ENCODE measurements around the gene GNAI1.
A peak's percentile ranks its signal among the peaks of the same experiment; 100 is the strongest.
"Not testable (repeated sequence)": the region's sequence is repeated elsewhere in the genome, so short reads cannot be mapped to it uniquely, and the experiment has no call there.

GNAI1 gene

DNA sequence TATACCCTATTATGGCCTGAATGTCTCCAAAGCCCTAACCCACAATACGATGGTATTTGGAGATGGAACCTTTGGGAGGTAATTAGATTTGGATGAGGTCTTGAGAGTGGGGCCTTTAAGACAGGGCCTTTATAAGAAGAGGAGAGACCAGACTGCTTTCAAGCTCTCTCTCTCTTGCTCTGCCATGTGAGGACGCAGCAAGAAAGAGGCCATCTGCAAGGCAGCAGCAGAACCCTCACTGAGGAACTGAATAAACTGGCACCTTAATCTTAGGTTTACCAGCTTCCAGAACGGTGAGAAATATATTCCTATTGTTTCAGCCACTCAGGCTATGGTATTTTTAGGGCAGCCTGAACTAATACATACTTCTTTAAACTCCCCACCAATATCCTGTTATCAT lies 2.0 kb upstream of the GNAI1 start:
- no peak for DNase-seq (ENCODE audit: low spot score)

DNA sequence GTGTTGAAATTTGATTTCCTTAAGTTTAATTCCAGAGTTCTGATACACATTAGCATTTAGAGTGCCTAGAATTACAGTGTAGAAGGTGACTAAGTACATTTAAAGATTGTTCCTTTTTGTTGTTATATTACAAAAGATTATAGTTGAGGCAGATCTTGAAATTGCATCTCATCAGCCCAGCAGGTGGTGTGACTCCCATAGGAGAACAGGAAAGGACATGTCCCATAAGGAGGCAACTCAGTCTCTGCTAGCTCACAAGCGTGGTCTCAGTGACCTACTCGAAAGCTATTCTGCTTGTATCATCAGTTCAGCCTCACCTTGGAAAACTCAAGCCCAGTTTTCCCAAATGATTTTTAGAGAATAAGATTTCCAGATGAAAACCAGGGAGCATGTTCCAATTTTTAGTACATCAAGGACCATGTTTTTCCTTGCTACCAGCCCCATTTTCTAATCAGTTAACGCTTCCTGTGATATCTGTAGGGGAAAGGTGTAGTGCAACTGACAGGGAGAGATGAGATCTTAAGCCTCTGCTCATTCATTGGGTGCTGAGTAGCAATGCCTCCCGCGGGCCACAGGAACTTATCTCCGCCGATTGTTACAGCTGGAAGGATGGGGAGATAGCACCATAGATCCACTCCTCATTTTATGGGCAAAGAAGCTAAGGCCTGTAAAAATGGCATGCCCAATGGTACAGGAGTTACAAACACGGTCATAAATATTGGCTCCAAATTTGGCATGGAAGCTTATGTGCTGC lies 1.1 kb upstream of the GNAI1 start:
- peak; percentile 25 for DNase-seq (ENCODE audit: low spot score)

DNA sequence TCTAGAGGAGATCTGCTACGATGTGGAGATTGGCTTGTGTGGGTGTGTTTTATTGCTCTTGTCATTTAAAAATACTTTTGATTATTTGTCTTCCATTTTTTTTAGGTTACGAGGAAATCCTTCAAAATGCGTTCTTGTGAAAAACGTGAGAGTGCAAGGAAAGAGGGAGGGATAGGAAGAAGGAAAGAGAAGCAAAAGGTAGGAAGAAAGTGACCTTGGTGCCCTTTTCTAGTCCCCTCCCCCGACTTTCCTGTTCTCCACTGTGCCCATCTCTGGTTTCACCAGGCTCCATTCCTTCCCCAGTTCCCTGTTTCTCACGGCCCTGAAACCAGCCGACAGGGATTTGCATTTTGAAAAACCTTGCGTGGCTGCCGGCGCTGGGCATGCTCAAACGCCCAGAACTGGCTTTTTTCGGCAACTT lies 506 bp upstream of the GNAI1 start:
- no peak for DNase-seq (ENCODE audit: low spot score)

DNA sequence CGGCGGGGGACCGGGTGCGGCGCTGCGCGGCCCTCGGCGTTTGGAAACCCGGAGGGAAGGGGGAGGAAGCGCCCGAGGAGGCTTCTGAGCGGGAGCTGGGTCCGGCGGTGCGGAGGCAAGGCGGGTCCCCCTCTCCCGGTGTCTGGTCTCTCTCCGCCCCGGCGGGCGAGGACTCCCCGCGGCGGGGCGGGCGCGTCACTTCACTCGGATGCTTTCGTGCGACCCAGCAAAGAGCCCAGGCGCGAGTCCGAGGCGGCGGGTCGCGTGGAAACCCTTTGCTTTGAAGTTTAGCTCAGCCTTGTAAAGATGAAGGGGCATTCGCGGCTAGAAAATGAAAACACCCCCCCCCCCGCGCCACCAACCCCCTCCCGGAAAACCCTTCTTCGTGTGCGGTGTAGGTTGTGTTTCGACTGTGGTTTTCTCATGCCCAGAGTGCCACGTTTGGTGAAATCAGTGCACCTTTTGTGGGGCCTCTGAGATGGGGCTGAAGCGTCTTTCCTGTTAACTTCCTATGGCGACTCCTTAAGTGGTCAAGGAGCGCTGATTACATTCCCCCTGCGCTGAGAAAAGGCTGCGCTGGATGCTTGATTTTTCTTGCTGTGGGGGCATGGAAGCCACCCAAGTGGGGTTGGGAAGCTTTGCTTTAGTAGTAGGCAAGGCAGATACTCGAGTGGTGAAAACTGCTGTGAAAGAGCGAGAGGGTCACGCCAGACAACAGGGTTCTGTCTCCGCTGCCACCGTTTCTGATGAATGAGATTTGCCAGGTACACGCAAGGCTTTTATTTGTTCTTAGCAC lies 876 bp downstream of the GNAI1 start:
- no peak for DNase-seq (ENCODE audit: low spot score)

DNA sequence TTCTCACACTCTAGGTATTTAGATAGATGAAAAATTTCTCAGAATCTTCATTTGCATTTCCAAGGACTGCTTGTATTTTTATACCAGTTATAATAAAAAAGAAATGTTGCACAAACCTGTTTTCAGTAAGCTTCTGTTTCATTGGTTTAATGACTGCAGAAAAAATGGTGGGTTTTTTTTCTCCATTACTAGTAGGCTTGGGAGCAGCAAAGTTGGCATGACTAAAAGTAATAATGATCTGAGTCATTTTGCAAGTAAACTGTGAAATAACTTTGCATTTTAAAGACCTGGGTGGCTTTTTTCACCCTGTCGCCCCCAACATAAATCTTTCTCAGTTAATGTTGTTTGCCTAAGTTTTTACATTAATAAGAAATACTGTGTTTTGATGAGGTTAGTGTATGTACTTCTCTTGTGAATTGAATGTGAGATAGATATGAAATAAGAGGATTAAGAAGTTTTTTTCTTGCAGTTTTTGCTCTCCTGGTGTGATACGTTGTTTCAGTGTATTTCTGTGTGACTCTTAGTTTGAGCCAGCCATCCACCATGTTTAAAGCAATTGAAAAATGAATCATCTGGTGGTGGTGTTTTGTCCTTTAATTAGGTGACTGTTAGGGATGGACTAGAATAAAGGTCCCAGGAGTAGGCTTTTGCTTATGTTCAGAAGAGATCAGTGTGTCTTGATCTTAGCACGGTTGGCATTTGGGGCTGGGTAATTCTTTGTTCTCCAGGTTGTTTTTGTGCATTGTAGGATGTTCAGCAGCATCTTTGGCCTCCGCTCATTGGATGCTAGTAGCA lies 1.8 kb downstream of the GNAI1 start:
- no peak for DNase-seq (ENCODE audit: low spot score)

DNA sequence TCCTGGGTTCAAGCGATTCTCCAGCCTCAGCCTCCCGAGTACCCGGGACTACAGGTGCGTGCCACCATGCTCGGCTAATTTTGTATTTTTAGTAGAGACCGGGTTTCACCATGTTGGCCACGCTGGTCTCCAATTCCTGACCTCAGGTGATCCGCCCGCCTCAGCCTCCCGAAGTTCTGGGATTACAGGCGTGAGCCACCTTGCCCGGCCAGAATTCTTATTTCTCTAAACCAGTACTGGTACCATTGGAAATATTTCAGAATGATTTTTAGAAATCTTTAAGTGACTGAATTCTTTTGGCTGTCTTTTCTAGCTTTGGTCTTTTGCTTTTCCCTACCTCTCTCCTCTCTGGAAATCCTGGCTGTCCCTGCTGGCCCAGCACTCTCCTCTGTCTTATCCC lies 2.8 kb downstream of the GNAI1 start:
- DNase-seq (ENCODE audit: low spot score) = no peak

DNA sequence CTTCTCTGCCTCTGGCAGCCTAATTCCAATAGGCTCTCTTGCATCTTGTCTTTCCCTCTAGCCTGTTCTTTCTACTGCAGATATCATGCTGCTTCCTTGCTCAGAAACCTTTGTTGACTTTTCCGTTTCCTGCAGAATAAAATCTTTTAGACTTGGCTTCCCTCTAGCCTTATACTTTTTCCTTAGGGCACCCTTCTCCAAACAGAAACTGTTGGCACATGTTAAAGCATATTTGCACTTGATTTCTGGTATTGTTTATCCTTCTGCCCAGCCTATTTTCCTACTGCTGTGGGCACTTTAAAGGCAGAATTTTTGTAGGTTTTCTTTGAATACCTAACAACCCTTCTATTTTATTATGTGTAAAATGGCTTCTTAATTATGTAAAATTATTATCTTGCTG lies 4.6 kb downstream of the GNAI1 start:
- DNase-seq (ENCODE audit: low spot score) = no peak

DNA sequence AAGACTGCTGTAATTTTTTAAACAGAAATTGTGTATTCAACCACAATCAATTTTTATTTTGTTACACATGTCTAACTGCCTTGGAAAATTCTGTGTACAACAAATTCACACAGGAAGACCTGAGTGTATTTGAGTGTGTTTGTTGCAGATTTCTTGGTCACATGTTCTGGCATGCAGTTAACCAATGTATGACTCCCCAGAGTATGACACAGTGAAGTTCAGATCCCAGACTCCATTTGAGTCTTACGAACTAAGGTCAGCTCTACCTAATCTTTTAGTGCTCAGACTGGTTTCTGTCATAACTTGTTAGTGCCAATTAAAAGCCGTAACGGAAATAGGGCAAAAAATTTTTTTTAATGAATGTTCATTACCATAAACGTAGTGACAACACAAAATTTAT lies 5.8 kb downstream of the GNAI1 start:
- DNase-seq (ENCODE audit: low spot score) = no peak

DNA sequence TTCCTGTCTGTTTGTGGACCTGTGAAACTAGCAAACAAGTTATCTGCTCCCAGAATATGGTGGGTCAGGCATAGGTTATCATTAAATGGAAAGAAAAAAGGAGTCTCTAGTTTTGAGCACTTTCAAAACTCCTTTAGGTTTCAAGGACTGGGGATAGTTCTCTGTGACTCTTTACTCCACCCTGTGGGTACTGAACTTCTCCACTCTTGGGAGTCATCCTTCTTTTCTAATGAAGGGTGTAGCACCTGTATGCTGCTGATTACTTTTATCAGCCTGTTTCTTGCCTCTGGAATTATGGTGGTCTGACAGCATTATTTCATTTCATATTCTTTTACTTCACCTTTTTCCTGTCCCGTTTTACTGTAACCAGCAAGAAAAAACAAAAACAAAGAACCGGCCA lies 6.7 kb downstream of the GNAI1 start:
- no peak for DNase-seq (ENCODE audit: low spot score)

DNA sequence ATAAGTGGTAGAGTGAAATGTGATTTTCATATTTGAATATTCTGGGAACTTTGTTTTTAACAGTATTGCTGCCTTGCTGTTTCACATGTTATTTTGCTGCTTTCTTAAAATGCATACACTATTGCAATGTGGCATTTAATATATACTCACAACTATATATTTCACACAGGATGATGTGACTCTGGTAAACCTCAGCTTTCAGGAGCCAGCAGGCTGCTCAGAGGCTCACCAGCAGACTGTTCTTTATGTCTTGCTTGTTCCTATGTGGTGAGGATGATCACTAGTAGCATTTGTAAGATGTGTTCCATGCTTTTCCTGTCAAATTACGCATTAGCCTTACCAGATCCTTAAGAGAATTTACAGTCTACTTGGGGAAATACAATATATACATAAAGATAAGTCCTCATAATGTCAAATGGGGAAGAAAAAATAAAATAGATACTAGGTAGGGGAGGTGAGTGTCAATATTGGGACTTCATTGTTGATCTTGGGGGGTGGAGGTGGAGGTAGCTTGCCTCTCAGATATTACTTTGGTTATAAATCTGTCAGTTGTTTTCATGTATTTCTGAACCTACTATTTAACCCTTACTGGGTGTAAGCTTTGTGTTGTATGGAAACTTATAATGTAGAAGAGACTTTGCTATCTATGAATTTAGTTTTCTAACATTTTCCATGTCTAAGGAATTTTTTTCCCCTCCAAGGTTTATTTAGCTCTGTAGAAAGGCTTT lies 8.4 kb downstream of the GNAI1 start:
- no peak for DNase-seq (ENCODE audit: low spot score)

DNA sequence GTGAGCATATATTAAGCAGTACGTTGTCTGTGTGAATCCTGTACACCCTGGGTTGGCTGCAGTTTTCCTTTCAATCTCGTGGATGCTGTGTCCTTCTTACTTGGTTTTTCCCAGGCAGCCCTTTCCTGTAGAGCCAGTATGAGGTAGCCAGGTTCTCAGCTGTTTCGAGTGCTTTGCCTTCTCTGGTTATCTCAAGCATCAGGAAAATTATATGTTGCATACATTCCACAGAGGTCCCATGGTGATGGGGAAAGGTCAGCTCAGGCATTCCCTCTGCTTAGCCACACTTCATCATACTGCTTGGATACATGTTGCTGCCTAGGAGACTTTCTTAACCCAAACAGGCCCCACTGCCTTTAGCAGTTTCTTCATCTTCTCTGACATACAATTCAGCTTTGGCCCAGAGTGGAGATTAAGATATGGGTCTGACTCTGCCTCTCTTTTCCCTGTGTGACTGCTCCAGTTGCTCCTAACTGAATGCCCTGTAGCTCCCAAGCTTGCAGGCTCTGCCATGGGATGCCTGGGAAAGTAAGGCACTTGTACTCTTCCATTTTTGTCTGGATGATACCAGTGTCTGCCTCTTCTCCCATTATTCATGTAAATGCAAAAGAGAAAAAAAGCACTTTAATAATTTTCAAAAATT lies 11.3 kb downstream of the GNAI1 start:
- no peak for DNase-seq (ENCODE audit: low spot score)

DNA sequence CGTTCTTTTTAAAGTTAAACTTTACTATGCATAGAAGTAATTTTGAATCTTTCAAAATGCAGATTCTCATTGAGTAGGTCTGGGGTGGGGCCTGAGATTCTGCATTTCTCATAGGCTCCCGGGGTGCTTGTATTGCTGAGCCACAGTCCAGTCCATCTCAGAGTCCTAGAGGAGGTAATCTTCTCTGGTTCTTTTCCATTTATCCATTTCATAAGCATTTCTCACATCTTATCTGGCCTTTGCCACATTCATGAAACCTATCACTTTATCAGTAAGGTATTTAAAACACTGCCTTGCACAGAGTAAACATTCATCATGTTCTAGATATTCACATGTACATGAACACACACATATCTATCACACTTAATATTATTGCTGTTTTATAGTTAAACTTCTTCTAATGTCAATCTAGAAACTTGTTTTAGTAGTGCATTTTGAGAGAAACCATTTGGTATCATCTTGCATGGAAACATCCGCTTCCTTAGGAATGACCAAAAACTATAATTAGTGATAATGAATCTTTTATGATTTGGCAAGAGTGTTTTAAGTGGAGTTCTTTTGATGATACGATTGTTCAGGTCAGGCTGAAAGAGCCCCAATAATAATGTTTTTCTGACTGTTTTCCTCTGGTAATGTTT lies 12.0 kb downstream of the GNAI1 start:
- DNase-seq (ENCODE audit: low spot score) = no peak

DNA sequence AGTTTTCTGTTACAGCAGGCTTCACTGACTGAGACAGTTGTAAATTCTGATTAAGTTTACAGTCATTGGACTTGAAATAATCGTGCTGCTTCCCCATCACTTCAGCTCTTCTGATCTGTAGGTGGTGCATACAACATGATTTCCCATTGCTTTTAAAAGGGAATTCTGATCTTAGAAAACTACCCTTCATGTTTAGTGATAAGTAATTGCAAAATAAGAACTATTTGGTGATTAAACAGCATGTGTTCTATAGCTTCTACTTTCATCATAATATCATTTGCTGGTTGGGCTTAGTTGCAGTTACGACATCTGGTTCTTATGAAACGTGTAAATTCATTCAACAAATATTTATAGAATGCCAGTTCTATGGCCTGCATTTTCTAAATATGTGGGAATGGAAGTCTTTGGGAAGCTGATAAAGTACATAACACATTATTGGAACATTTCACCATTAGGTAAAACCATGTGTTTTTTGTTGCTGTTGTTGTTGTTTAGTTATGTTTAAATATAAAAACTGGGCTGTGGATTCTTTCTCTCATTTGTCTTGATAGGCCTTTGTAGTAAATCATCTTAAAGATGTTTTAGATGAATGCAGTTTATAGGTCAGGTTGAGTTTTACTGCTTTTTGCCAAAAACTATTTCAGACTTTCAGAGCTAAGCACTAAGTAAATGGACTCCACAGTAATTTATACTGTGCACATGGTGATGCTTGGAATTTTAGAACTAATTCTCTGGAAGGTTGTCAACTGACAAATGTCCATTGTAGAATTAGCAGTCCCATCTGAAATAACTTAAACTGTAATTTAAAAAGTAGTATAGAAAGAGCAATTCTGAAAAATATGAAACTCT lies 13.1 kb downstream of the GNAI1 start:
- DNase-seq (ENCODE audit: low spot score) = no peak

DNA sequence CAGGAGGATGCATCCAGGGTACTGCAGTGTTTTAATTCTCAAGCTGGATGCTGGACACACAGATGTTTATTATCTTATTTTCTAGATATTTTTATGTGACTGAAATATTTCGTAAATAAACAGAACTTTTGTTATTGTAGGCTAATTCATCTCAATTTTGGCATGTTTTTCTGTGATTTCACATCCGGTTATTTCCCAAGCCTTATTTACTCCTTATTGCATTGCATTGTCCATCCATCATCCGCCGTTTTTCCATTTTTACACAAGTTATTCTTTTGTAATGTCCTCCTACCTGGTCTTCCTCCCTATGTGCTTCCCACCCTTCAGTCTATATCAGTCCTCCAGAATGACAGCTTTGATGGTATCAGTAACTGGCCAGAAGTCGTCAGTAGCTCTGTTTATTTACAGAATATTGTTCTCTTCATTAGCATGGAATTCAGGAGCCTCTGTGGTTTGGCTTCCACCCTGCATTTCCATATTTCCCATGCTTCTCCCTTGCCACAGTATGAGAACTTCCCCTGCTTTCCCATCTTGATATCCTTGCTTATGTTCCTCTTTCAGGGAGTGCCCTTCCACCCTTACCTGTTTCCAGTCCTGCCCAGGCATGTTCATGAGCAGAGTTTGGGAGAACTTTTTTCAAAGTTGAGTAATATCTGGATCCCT lies 16.1 kb downstream of the GNAI1 start:
- DNase-seq (ENCODE audit: low spot score) = peak; percentile 30

DNA sequence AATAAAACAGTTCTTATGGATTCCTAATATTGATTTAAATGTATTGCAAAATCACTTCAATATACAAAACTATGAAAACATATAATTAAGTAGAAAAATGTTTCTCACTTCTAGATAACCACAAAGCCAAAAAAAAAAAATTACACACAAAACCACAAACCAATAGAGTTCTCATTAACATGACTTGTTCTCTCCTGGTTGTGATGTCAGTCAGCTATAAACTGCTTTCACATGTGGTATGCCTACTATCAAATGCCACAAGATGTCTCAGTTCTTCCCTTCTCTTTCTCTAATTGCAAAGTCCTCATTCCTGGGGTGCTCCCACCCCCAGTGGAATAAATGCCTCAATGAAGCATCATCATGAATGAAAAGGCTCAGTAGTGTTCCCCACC lies 16.6 kb downstream of the GNAI1 start:
- no peak for DNase-seq (ENCODE audit: low spot score)

DNA sequence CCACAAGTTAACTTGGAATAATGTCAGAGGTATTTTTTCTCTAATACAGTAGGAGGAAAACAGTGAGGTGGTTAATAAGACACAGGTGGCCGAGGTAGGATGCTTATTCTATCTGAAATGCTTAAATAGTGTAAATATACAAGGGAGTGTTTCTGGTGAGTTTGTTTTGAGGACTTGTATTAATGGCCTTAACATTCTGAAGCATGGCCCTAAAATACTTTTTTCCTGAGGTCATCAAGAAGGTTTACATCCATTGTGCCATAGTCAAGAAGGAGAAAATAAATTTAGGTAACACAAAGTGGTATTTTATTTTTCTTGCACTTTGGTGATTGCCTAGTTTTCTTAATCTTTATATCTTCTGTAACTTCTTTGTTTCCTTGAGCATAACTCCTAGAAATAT lies 18.8 kb downstream of the GNAI1 start:
- DNase-seq (ENCODE audit: low spot score) = no peak

DNA sequence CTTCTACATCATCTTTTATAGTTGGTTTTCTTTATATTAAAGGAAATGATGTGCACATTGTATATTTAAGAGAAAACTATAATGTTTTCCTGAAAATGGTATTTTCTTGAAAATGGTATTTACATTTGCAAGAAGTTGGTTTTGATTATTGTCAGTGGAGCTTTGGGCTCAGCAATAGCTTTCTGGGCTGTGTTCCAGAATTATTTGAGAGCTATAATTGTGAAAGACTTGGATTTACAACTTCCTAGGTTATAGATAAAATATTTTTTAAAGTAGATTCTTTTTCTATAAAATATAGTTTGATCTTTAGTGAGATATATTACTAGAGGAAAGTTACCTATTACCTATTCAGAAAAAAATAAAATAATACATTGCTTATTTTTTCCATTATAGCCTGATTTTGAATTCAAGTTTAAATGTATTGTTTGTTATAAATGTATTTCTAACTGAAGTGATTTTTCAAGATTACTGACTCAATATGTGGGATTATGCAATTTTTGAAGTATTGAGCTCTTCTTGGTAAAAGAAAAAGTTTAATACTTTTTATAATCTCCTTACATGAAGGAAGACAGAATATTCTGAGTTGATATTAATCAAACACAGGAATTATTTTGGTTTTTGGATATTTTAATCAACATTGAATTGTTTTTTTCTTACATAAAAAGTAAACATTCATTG lies 20.2 kb downstream of the GNAI1 start:
- no peak for DNase-seq (ENCODE audit: low spot score)

DNA sequence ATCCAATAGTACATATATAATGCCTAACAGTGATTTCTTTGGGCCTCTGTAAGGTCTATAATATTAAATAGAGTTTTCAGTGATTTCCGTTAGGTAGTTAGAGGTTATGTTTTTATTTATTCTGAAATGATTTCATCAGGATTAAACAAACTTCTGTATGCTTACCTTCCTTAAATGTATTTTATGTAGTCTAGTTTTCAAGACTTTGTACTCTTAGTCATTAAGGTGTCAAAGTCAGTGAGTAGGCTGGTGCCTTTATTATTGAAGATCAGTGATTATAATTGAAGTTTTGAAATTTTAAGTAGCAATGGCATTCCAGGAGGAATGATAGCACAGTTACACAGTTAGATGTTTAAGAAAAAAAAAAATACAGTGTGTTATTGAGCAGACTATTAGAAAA lies 20.7 kb downstream of the GNAI1 start:
- no peak for DNase-seq (ENCODE audit: low spot score)

DNA sequence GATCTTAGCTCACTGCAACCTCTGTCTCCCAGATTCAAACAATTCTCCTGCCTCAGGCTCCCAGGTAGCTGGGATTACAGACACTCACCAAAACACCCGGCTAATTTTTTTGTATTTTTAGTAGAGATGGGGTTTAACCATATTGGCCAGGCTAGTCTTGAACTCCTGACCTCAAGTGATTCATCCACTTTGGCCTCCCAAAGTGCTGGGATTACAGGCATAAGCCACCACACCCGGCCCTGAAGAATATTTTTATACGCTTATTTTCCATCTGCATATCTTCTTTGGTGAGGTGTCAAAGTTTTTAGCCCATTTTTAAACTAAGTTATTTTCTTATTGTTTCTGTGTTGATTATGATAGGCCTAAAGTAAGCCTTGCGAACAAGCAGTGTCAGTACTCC lies 23.1 kb downstream of the GNAI1 start:
- DNase-seq (ENCODE audit: low spot score) = not testable (repeated sequence)
